Fibroblast of villous mesenchyme (primary cell): Measurements from ENCODE around the gene PHYHIPL. TPM values are rescaled to one million over a fixed set of nuclear protein-coding genes. Genes with fewer than 3 reads are reported as not detected.
"Not testable (repeated sequence)": the region's sequence is repeated elsewhere in the genome, so short reads cannot be mapped to it uniquely, and the experiment has no call there.

ENCODE experiments used
- DNase-seq: peaks from one replicate; pipeline ENCODE4 v3.0.0-alpha.2; 2010; ENCODE audit warnings: low read depth
- H3K4me3 ChIP-seq: 2 replicates; pipeline ENCODE4 v1.5.1; 2011; ENCODE audit warnings: low read depth, mild to moderate bottlenecking, low read length
- CTCF ChIP-seq: IDR thresholded peaks from 2 replicates; pipeline ENCODE4 v1.5.1; 2012; ENCODE audit warnings: low read depth, mild to moderate bottlenecking, low read length; ENCODE audit not compliant: insufficient read depth
- total RNA-seq: library from RNA; depleted of rRNA; stranded (reverse); fragments of >200 nt; gene quantifications from 2 replicates; pipeline ENCODE4 v1.2.3, GENCODE V29; 2012

The PHYHIPL gene
- total RNA-seq, 1 donor = not detected

DNA sequence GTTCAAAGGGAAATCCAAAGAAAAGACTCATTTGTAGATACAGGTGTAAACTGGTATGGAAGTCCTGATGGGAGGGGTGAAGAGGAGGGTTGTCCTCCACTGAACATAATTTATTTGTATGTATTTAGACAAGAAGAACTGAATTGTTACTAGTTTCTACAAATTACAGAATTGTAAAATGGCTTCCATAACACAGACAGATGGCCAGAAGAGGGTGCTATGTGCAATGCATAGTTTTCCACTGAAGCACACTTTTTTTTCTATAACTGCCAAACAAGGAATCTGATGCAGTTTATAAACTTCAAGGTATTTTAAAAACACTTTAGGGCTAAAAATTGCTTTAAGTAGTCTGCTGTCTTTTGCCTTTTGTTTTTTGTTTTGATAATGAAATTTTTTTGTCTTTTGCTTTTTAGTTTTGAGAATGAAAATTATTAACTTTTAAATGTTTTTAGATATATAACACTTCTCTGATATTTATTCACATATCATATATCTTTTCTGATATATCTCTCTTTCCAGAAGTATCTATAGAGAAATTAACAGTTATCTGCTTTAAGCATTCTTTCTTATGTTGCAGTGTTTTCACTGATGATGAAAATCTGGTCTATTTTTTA lies 58.5 kb downstream of the PHYHIPL start:
- TF ChIP-seq CTCF = peak; percentile 55
- no peak overlapping the region for H3K4me3 ChIP-seq
- DNase-seq = peak; percentile 28

DNA sequence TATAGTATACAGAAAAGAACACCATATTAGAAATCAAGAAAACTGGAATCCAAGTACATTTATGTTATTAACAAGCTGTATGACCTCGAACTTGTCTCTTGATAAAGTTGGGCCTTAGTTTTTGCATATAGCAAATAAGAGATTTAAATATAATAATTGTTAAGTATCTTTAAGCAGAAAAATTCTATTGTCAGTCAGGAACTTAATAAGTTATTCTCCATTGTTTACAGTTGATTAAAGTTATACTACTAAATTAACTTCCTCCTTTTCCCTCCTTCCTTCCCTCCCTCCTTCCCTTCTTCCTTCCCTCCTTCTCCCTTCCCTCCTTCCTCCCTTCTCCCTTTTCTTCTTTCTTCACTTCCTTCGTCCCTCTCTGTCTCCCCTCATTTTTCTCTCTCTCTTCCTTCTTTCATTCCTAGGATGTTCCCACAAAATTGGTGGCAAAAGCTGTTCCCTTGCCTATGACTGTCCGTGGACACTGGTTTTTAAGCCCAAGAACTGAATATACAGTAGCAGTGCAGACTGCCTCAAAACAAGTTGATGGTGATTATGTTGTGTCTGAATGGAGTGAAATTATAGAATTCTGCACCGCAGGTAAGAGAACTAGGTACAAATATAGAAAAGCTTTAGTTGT lies 59.7 kb downstream of the PHYHIPL start:
- no peak for DNase-seq
- no peak for TF ChIP-seq CTCF
- H3K4me3 ChIP-seq = no peak overlapping the region

- DNase-seq = no peak
- no peak for TF ChIP-seq CTCF
- no peak overlapping the region for H3K4me3 ChIP-seq
Observed at GRCh38 chr10:59237775-59238174, 61.3 kb downstream of the PHYHIPL start.

- H3K4me3 ChIP-seq, DNase-seq: not testable (repeated sequence)
Observed at GRCh38 chr10:59239108-59239507, 62.7 kb downstream of the PHYHIPL start.

DNA sequence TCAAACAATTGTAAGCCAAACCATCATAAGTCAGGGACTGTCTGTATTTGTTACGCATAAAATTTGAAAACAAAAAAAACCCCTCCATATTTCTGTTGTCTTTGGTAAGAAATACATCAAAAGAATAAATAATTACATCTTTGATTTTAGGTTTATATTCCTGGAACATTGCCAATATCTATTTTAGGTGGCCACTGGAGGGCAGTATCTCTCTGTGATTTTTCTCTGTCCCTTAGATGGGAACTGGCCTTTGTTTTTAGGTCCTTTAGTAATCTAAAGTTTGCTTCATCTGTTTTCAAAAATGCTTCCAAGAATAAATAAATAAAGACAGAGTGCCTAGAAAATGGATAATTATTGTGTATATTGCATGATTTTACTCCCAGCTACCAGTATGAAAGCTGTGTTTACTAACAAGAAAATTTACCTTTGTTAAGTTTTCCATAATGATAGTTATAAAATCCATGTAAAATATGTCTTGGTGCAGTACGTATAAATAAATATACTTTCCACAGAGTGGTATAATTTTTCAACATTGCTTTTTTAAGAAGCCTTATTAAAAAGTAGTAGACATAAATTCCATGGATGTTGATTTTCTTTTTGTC lies 64.2 kb downstream of the PHYHIPL start:
- peak; percentile 53 for TF ChIP-seq CTCF
- H3K4me3 ChIP-seq = no peak overlapping the region
- DNase-seq = peak; percentile 55

GRCh38 chr10:59242057-59242456 lies 65.6 kb downstream of the PHYHIPL start:
- DNase-seq = no peak
- TF ChIP-seq CTCF = no peak
- H3K4me3 ChIP-seq = no peak overlapping the region

- TF ChIP-seq CTCF = no peak
- no peak overlapping the region for H3K4me3 ChIP-seq
- DNase-seq = no peak
Observed at GRCh38 chr10:59242991-59243390, 66.5 kb downstream of the PHYHIPL start.
